ENCODE data around the gene HSDL2. TPM values are rescaled to one million over a fixed set of nuclear protein-coding genes. Genes with fewer than 3 reads are reported as not detected.

Gene HSDL2
- polyA plus RNA-seq, 1 of the 3 experiments (the other 2 are of a cell fraction), result 14.4 TPM

GRCh38 chr9:112520656-112521055 lies 140.7 kb downstream of the HSDL2 start (continued):
- no peak for TF ChIP-seq RXRA (IDR thresholded peaks at IDR 0.05; ENCODE audit: borderline replicate concordance, low read depth)
- TF ChIP-seq SIN3A (IDR thresholded peaks at IDR 0.05; ENCODE audit: borderline replicate concordance, low read depth, low read length), result no peak
- TF ChIP-seq RAD21 (IDR thresholded peaks at IDR 0.05; ENCODE audit: low read length), result no peak
- no peak for TF ChIP-seq TAF1 (IDR thresholded peaks at IDR 0.05; ENCODE audit: borderline replicate concordance, low read depth, low read length)
- no peak for TF ChIP-seq TCF12 (IDR thresholded peaks at IDR 0.05)
- TF ChIP-seq POLR2AphosphoS5 (IDR thresholded peaks at IDR 0.05; ENCODE audit: low read depth, low read length), result no peak

Other genes starting within 250 kb of the HSDL2 start
- 8.2 and 8.8 TPM in 2 replicates for gene SUSD1, start 204.8 kb upstream of the HSDL2 start, polyA plus RNA-seq (2012; rRNA removed)
- 6.1 and 7.5 TPM in 2 replicates for gene PTBP3, start 46.5 kb upstream of the HSDL2 start, polyA plus RNA-seq (2012; rRNA removed)
- 1.5 and 1.6 TPM in 2 replicates for gene KIAA1958, start 106.7 kb downstream of the HSDL2 start, polyA plus RNA-seq (2012; rRNA removed)